Activated naive CD4-positive, alpha-beta T cell (primary cell): Measurements from ENCODE around the gene ALKBH2.

ENCODE experiments used
- DNase-seq, 4 experiments: peaks; one replicate each; lab custom pipeline; 2025; lab: John Stamatoyannopoulos, UW

The ALKBH2 gene

DNA sequence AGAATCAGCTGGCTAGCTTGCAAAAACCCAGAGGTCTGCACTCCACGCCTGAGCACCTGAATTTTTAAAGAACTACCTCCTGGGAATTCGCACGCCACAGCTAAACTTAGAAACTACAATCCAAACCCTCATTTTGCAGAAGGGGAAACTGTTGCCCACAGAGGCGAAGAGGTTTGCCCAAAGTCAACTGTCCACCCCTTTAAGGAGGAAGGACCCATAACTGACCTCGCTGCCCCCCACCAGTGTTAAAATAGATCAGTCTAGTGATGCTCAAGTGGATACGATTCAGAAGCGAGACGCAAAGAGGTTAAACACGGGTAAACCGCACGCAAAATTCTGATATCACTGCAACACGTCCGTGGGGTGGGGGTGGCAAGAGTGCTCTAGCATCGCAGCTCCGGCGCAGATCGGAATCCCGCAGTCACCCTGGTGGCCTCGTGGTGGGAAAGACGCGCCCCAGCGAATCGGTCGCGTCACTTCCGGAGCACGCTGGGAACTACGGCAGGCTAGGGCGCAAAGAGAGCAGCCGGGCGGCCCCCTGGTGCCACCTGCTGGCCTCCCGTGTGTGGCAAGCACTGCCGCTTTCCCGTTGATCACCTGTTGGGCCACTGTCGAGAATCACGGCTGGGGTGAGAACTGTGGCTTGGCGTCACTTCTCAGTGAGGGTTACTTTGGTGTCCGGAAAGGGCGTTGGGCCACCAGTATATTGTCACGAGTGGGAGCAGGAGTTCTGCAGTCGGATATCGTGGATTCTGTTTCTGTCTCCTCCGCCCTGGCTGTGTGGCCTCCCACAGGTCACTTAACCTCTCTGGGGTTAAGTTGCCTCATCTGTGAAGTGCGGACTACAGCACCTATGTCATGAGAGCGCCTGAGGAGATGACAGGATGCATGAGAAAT lies at the start of gene ALKBH2:
ALKBH2 (minus strand) TSS at position 451 of the 897 bp plus-strand sequence. CDS start 686 bp downstream, outside the sequence.
- DNase-seq: peak; percentile 88 to 90 (median 90)

- DNase-seq: no peak
Measured at GRCh38 chr12:109140560-109140959, 47.3 kb upstream of the ALKBH2 start.

DNA sequence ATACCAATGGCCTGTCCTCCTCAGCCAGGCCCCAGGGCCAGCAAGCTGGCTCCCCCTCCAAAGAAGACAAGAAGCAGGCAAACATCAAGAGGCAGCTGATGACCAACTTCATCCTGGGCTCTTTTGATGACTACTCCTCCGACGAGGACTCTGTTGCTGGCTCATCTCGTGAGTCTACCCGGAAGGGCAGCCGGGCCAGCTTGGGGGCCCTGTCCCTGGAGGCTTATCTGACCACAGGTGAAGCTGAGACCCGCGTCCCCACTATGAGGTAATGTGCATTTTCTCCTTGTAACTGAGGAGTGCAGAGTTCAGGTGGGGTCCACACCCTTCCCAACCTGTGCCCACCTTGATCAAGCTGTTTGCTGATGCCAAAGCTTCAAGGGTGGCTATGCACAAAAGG lies 46.5 kb upstream of the ALKBH2 start:
- DNase-seq: no peak

- no peak for DNase-seq
Measured at GRCh38 chr12:109139360-109139759, 46.1 kb upstream of the ALKBH2 start.

DNA sequence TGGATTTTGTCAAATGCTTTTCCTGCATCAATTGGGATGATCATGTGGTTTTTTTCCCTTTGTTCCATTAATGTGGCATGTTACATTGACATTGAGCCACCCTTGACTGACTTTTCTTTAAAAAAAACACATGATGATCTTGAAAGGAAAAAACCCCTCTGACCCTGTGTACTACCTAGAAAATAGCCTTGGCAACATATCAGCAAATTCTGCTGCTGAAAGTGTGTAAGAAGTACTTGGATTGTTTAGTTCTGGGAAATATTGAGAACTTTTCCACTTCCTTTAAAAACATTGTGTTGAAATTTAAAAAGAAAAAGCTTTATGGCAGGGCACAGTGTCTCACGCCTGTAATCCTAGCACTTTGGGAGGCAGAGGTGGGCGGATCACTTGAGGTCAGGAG lies 43.8 kb upstream of the ALKBH2 start:
- DNase-seq: no peak

GRCh38 chr12:109134186-109134917 lies 41.1 kb upstream of the ALKBH2 start:
- no peak for DNase-seq

- DNase-seq: no peak
Measured at GRCh38 chr12:109131154-109132050, 38.1 kb upstream of the ALKBH2 start.

GRCh38 chr12:109130297-109131153 lies 37.3 kb upstream of the ALKBH2 start:
- DNase-seq: no peak

DNA sequence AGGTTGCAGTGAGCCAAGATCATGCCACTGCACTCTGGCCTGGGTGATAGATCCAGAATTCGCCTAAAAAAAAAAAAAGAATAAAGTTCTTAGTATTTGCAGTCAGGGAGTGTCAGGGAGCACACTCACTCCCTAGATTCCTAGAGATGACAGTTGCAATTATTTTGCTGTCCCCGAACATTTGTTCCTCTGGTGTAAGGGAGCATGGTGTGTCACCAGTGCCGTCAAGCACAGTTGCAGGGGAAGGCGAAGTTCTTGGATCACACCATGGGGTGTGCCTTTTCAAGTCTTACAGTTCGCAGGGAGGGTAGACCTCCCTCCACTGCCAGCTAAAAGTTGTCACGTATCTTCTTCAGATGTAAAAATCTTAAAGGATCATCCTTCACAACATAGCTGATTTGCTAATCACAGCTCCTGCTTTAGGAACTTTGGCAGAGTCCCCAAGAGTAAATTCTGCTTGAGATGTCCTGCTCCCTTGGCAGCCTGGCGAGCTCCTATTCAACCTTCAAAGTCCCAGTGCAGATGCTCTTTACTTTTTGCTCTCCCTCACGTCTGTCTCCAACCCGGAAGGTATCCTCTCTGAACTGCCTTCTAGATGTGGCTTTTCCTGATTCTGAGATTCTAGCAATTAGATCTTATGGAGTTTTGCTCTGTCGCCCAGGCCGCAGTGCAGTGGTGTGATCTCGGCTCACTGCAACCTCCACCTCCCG lies 34.4 kb upstream of the ALKBH2 start:
- no peak for DNase-seq

GRCh38 chr12:109126784-109127183 lies 33.5 kb upstream of the ALKBH2 start:
- no peak for DNase-seq

- no peak for DNase-seq
Measured at GRCh38 chr12:109125791-109126190, 32.5 kb upstream of the ALKBH2 start.

- no peak for DNase-seq
Measured at GRCh38 chr12:109124878-109125648, 31.8 kb upstream of the ALKBH2 start.

DNA sequence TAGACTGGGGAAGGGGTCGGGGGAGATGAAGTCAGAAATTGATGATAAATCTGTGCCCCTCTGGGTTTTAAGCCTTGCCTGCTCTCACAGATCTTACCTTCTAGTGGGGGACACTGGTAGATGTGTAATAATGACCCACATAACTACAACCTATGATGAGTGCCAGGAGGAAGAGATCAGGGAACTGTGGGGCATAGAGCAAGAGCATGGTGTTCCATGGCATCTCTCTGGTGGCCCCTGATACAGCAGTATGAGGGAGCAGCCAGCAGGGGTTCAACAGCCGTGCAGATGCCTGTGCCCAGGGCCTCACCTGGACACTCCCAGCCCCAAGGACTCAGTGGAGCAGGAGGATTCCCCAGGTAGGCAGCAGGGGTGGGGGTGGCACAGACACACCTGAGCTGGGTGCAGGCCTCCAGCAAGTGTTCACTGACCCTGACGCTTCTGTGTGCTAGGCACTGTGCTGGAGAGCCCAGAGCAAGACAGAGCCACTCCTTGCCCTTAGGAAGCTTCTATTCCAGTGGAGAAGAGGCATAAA lies 28.1 kb upstream of the ALKBH2 start:
- no peak for DNase-seq

- no peak for DNase-seq
Measured at GRCh38 chr12:109120557-109120956, 27.3 kb upstream of the ALKBH2 start.

GRCh38 chr12:109120095-109120494 lies 26.8 kb upstream of the ALKBH2 start:
- DNase-seq: no peak

DNA sequence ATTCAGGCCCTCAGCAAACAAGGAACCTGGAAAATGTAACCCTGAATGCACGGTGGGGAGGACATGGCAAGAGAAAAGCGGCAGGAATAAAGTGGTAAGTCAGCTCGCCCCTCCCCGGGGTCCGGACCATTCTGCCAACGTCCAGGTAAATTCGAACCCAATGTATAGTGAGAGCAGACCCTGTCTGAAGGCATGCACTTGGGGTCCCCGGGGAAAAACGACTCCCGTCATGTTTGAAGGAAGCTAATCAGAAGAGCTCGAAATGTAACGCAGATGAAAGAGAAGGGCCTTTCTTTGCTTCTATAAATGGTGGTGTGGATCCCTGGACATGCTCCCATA lies 23.3 kb upstream of the ALKBH2 start:
- DNase-seq: no peak

DNA sequence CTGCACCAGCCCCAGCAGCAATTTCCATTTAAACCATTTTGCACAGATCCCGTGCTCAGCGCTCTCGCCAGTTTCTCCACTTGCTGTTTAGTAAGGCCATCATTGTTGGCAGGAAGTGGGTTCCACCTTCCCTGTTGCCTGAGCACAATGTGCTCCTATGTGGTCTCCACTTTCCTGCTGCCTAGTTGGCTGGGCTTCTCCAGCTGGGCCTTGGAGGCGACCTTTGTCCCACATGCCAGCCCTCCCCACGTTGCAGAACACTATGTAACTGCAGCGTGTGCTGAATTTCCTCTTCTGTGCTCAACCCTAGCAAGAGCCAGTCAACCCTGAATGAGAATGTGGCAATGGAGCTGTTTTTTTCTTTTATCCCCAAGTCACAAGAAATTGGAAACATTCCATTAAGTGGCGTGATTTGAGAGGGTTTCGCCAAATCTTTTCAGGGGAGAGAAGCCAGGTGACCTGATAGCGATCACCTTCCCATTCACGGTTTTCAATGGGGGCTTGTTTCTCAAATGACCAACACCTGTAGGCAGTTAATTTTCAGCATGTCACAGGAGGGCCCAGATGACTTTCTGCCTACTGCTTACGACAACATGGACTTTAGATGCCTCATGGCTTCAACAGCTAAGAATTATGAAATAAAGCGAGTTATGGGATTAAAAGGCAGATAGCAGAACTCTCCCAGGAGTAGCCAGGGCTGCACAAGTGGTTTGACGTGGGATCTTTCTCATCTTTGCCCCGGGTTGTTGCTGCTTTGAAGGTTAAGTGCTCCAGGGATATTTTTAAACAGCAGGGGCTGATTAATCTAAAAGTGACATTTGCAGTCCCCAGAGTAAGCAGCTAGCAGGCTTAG lies 22.7 kb upstream of the ALKBH2 start, which contains the start of gene ACACB:
ACACB (plus strand) TSS at position 830 of the 853 bp plus-strand sequence. CDS start 22,819 bp downstream, outside the sequence.
- DNase-seq: no peak

GRCh38 chr12:109115404-109115757 lies 22.1 kb upstream of the ALKBH2 start:
- no peak for DNase-seq

DNA sequence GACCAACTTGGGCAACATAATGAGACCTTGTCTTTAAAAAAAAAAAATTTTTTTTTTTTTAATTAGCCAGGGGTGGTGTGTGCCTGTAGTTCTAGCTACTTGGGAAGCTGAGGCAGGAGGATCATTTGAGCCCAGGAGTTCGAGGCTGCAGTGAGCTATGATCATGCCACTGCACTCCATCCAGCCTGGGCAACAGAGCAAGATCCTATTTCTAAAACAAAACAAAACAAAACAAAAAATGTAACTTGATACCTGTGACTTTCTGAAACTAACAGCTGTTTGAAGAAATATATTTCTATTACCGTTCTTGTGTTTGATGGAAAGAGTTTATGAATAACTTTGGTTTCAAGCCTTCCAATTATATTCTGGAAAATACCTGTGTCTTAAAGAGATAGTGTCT lies 21.4 kb upstream of the ALKBH2 start:
- no peak for DNase-seq
